Neural cell (in vitro differentiated cells): ENCODE measurements around the gene HS6ST1.

Experiments
- EP300 ChIP-seq: fragments of 450-650 bp; conservative IDR thresholded peaks from 2 replicates; pipeline ENCODE4 v1.6.1; 2014; ENCODE audit warnings: antibody characterized with exemption, mild to moderate bottlenecking, moderate library complexity; ENCODE audit not compliant: poor library complexity, severe bottlenecking
- TAF1 ChIP-seq: IDR thresholded peaks from 2 replicates; pipeline ENCODE4 v1.6.1; 2012; ENCODE audit warnings: low read depth
- TF ChIP-seq, protein P1 (sequence below): fragments of 450-650 bp; IDR thresholded peaks from 2 replicates; pipeline ENCODE4 v1.5.1; 2014; ENCODE audit warnings: antibody characterized with exemption, mild to moderate bottlenecking, moderate library complexity; ENCODE audit not compliant: poor library complexity, severe bottlenecking
- TF ChIP-seq, protein P2 (sequence below): IDR thresholded peaks from 2 replicates; pipeline ENCODE4 v1.6.1; 2012; ENCODE audit warnings: borderline replicate concordance

DNA sequence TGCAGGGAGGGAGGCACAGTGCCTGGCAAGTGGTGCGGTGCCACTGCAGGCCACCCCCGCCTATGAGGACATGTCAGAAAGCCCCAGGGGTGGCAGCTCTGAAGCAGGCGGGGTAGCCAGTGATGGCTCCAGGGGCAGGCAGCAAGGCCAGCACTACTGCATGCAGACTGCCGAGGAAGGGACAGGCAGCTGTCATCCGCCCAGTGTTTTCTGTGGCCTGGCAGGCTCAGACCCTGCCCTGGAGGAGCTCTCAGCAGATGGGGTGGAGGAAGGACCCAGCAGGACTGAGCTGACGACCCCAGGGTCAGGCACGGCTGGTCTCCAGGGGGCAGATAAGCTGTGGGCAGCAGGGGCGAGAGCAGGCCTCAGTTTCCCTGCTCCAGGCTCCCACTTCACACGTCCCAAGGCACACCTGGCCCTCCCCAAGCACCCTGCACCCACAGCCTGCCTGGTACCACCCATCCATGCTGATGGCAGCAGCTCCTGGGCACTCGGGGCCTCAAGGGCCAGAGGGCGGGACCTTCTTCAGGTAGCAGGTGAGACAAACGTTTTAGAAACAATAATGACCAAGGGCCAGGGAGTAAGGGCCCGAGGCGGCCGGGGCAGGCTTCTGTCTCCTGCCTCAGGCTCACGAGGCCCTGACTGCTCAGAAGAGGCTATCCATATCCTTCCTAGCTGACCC lies 48.5 kb downstream of the HS6ST1 start:
- no peak for TF ChIP-seq EP300
- TF ChIP-seq, protein P1, sequence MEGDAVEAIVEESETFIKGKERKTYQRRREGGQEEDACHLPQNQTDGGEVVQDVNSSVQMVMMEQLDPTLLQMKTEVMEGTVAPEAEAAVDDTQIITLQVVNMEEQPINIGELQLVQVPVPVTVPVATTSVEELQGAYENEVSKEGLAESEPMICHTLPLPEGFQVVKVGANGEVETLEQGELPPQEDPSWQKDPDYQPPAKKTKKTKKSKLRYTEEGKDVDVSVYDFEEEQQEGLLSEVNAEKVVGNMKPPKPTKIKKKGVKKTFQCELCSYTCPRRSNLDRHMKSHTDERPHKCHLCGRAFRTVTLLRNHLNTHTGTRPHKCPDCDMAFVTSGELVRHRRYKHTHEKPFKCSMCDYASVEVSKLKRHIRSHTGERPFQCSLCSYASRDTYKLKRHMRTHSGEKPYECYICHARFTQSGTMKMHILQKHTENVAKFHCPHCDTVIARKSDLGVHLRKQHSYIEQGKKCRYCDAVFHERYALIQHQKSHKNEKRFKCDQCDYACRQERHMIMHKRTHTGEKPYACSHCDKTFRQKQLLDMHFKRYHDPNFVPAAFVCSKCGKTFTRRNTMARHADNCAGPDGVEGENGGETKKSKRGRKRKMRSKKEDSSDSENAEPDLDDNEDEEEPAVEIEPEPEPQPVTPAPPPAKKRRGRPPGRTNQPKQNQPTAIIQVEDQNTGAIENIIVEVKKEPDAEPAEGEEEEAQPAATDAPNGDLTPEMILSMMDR = no peak
- TF ChIP-seq, protein P2, sequence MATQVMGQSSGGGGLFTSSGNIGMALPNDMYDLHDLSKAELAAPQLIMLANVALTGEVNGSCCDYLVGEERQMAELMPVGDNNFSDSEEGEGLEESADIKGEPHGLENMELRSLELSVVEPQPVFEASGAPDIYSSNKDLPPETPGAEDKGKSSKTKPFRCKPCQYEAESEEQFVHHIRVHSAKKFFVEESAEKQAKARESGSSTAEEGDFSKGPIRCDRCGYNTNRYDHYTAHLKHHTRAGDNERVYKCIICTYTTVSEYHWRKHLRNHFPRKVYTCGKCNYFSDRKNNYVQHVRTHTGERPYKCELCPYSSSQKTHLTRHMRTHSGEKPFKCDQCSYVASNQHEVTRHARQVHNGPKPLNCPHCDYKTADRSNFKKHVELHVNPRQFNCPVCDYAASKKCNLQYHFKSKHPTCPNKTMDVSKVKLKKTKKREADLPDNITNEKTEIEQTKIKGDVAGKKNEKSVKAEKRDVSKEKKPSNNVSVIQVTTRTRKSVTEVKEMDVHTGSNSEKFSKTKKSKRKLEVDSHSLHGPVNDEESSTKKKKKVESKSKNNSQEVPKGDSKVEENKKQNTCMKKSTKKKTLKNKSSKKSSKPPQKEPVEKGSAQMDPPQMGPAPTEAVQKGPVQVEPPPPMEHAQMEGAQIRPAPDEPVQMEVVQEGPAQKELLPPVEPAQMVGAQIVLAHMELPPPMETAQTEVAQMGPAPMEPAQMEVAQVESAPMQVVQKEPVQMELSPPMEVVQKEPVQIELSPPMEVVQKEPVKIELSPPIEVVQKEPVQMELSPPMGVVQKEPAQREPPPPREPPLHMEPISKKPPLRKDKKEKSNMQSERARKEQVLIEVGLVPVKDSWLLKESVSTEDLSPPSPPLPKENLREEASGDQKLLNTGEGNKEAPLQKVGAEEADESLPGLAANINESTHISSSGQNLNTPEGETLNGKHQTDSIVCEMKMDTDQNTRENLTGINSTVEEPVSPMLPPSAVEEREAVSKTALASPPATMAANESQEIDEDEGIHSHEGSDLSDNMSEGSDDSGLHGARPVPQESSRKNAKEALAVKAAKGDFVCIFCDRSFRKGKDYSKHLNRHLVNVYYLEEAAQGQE = no peak
- TF ChIP-seq TAF1 = no peak
